Lung (tissue), 12 donors: Measurements from ENCODE around the gene ODAD3. TPM values are rescaled to one million over a fixed set of nuclear protein-coding genes. Genes with fewer than 3 reads are reported as not detected.

ENCODE experiments used
- ATAC-seq: fragments of 200-7000 bp; cut with Tn5 transposase; one replicate; pipeline ENCODE4 v1.9.1; 2020; ENCODE audit warnings: moderate number of reproducible peaks; ENCODE audit not compliant: insufficient read depth, low FRiP score
- DNase-seq, 3 donors: peaks; one replicate each; pipeline ENCODE4 v3.0.0-alpha.2; 2013 to 2017
- H3K27ac ChIP-seq, 2 donors: one replicate each; pipeline ENCODE4 v1.5.1; 2013; ENCODE audit warnings: mild to moderate bottlenecking in 2 of 2, moderate library complexity in 2 of 2, control low read depth in 1 of 2, inconsistent platforms in 1 of 2, low read depth in 1 of 2, low read length in 1 of 2
- H3K27me3 ChIP-seq, 3 donors: one replicate each; pipeline ENCODE4 v1.5.1; 2013; ENCODE audit warnings: low read length in 2 of 3; ENCODE audit not compliant: control insufficient read depth in 3 of 3, insufficient read depth in 3 of 3
- H3K36me3 ChIP-seq, 4 donors: one replicate each; pipeline ENCODE4 v1.5.1; 2013; ENCODE audit warnings: low read length in 4 of 4, mild to moderate bottlenecking in 1 of 4, moderate library complexity in 1 of 4; ENCODE audit not compliant: control insufficient read depth in 4 of 4, insufficient read depth in 4 of 4
- H3K4me1 ChIP-seq, 5 donors: one replicate each; pipeline ENCODE4 v1.5.1; 2013; ENCODE audit warnings: low read length in 5 of 5, mild to moderate bottlenecking in 2 of 5, moderate library complexity in 1 of 5; ENCODE audit not compliant: control insufficient read depth in 5 of 5, insufficient read depth in 5 of 5
- H3K4me3 ChIP-seq: one replicate; pipeline ENCODE4 v1.5.1; 2013; ENCODE audit warnings: mild to moderate bottlenecking, control low read depth, moderate library complexity
- H3K9ac ChIP-seq, 2 donors: one replicate each; pipeline ENCODE4 v1.5.1; 2013; ENCODE audit warnings: low read length in 2 of 2, control low read depth in 1 of 2; ENCODE audit not compliant: insufficient read depth in 1 of 2
- H3K9me3 ChIP-seq, 4 donors: one replicate each; pipeline ENCODE4 v1.5.1; 2013; ENCODE audit warnings: low read length in 3 of 4, mild to moderate bottlenecking in 1 of 4, moderate library complexity in 1 of 4; ENCODE audit not compliant: control insufficient read depth in 4 of 4, insufficient read depth in 3 of 4
- CTCF ChIP-seq: IDR thresholded peaks from 2 replicates; pipeline ENCODE4 v1.5.1; 2012; ENCODE audit warnings: mild to moderate bottlenecking; ENCODE audit errors: control extremely low read depth, extremely low read depth
- WGBS, 2 donors: extraction: QIAGEN DNeasy Blood & Tissue Kit; methylation state at CpG; one replicate each; pipeline ENCODE4 v1.1.7; 2013; 5-methylcytosine and 5-hydroxymethylcytosine counted together
- polyA plus RNA-seq, 2 donors: library from polyadenylated mRNA; stranded (reverse); fragments of 200-250 nt; gene quantifications; one replicate each; pipeline ENCODE4 v1.2.1, GENCODE V29; 2013
- total RNA-seq, 2 donors: library from RNA; depleted of rRNA in 1 of 2; stranded (reverse); fragments of >200 nt in 1 of 2; gene quantifications; one replicate each; pipeline ENCODE4 v1.2.1, GENCODE V29; 2014 to 2021
- donor health status: control.
- donor health status: control.
- donor health status: Bipolar disorder and iron deficiency.
- donor health status: healthy.
- donor health status: DM: yes; HTN: yes; CAD: no.

ODAD3 gene
- total and polyA plus RNA-seq, 4 donors, result 2.0 to 9.8 (median 4.2) TPM

DNA sequence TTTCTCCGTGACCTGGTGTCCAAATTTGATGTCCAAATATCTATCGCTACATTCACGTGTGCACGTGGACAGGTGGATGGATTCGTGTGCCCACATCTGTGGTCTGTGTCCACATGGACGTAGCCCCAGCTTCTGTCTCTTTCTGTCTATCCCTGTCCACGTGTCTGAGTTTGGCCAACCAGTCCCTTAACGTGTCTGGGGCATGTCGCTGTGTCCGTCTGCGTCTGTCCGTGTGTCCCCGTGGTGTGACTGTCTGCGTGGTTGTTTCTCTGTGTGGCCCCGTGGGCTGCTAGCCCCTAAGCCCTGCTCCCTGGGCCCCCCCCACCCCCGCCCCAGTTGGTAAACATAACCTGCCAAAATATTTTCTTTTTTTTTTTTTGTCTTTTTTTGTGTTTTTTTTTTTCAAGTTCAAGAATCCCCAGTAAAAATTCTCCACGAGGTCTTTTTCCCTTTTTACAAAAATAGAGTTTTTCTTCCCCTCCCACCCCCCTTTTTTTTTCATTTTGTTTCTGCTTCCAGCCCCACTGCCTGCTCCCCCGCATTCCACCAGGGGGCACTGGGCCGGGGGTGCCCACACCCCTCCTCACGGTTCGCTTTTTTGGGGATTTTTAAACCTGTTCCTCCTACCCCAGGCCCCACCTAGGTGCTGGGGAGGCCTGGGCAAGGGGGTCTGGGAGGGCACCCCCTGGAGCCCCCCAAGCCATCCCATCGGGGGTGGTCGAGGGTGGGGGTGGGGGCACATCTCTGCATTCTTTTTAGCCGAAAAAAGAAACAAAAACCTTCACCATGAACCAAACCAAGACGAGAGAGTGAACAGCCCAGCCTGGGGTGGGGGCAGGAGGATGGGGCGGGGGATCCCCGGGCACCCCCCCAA, 18.8 kb upstream of the ODAD3 start:
- H3K27ac ChIP-seq, result no peak overlapping the region
- no peak overlapping the region for H3K9ac ChIP-seq
- peaks cover 0 to 16% (median 2%) of the 10 kb centered on the region in 4 donors for H3K36me3 ChIP-seq
- no peak for ATAC-seq
- H3K4me3 ChIP-seq, result no peak overlapping the region
- H3K9me3 ChIP-seq, result no peaks in the 10 kb centered on the region
- no peak for TF ChIP-seq CTCF
- 56% methylated on average over 27 of the region's 27 CpGs for WGBS, 2 donors
- H3K4me1 ChIP-seq, result peaks cover 0 to 14% (median 0%) of the 10 kb centered on the region in 5 donors
- H3K27me3 ChIP-seq, result peaks cover 0 to 3% (median 0%) of the 10 kb centered on the region in 3 donors
- DNase-seq, result no peak

DNA sequence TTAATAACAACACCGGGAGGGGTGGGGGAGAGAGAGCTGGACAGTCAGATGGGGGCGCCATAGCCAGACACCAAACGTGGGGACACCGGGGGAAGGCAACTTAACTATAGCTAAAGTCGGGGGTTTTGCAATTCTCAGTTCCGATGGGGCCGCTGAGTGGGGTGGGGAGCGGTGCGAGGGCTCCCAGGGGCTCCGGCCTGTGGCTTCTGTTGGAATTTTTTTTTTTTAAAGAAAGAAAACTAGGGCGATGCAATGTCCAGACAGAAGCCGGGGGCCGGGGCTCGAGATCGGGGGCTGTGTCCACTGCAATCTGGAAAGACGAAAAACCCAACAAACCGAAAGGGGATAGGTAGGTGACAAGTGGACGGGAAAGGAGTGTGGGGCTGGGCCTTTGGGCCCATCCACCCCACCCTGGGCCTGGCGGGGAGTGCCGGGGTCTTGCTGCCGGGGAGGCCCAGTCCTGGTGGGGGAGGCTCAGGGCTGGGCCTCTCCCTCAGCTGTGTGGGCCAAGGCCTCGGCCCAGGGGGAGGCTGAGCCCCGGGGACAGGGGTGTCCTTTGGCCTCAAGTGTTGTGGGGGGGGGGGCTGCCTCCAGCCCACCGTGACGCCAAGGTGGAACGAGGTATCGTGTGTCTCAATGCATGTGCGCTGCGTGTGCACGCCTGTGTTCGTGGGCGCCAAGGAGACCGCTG, 17.8 kb upstream of the ODAD3 start:
- no peak for TF ChIP-seq CTCF
- Histone ChIP-seq H3K36me3 (peaks cover 0 to 25% (median 5%) of the 10 kb centered on the region in 4 donors), H3K9me3 (no peaks in the 10 kb centered on the region), H3K9ac (no peak overlapping the region), H3K27ac (no peak overlapping the region), H3K27me3 (no peaks in the 10 kb centered on the region), H3K4me1 (peaks cover 0 to 14% (median 0%) of the 10 kb centered on the region in 5 donors), H3K4me3 (no peak overlapping the region)
- DNase-seq (peak in 1 of 3 donors; percentile 48), ATAC-seq (no peak)
- WGBS, 2 donors, result 82 to 83% methylated on average over 33 of the region's 33 CpGs

DNA sequence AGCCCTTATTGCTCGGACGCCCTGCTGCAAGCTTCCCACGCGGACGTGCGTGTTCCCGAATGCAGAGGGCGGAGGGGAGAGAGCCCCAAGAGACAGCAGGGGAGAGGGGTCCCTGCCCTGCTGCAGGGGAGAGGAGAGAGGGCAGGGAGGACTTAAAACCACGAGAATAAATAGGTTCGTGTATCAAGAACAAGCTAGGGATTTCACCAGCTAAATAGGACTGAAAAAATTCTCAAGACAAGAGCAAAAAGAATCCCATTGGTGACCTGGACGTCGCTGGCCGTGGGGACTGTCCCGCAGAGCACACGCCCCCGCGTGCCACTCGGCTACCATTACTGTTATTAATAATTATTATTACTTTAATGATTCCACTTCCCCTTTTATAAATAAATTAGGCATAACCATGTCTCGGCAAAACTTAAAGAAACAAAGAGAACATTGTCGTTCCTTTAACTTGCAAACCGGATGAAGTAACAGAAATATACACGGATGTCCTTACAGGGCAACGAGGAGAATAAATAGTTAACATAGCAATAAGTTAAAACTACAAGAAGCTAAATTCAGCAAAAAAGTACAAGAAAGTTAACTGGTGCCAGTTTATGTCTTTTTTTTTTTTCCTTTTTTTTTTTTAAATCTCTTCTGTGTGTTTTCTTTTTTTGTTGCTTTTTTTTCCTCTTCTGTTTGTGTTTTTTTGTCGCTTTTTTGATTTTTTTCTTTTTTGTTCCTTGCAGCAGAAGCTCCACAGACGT, 17.1 kb upstream of the ODAD3 start:
- ATAC-seq (no peak), DNase-seq (peak; percentile 56 to 84 (median 67))
- 41 to 53% methylated on average over 25 of the region's 25 CpGs for WGBS, 2 donors
- H3K27me3 ChIP-seq, result no peaks in the 10 kb centered on the region
- no peak for TF ChIP-seq CTCF
- H3K27ac ChIP-seq, result no peak overlapping the region
- peaks cover 0 to 14% (median 0%) of the 10 kb centered on the region in 5 donors for H3K4me1 ChIP-seq
- H3K9ac ChIP-seq, result peak overlapping the region in 1 of 2 donors; percentile 67
- peaks cover under 1 to 32% (median 6%) of the 10 kb centered on the region in 4 donors for H3K36me3 ChIP-seq
- no peak overlapping the region for H3K4me3 ChIP-seq
- no peaks in the 10 kb centered on the region for H3K9me3 ChIP-seq
